ENCODE data around the gene ATP5PO. TPM values are rescaled to one million over a fixed set of nuclear protein-coding genes. Genes with fewer than 3 reads are reported as not detected.

Gene ATP5PO
- total and polyA plus RNA-seq, 2 of the 13 experiments (the other 11 are each of a cell fraction or from before 2014, with no cell fraction given) = 256 to 297 TPM

- Histone ChIP-seq H3K4me1 (ENCODE audit: insufficient read depth, low read length) (no peaks in the 10 kb centered on the region), H3K4me3 (replicated peaks in 1 of 3; ENCODE audit: insufficient read depth in 1 of 3, low read depth in 2 of 3, low read length in 3 of 3) (no peak overlapping the region), H3K36me3 (replicated peaks in 1 of 2; ENCODE audit: control insufficient read depth in 1 of 2, insufficient read depth in 2 of 2, low read length in 2 of 2) (no peaks in the 10 kb centered on the region), H3K27ac (ENCODE audit: extremely low read length, insufficient read depth, low read length) (no peak overlapping the region), H3K9ac (ENCODE audit: insufficient read depth, low read depth, low read length) (no peak overlapping the region), H3K9me3 (ENCODE audit: low read length) (no peaks in the 10 kb centered on the region), H2AFZ (ENCODE audit: low read length) (no peak overlapping the region), H3K4me2 (ENCODE audit: low read depth, low read length) (no peak overlapping the region), H3K79me2 (ENCODE audit: insufficient read depth, low read length) (no peaks in the 10 kb centered on the region), H4K20me1 (ENCODE audit: insufficient read depth, low read length) (no peaks in the 10 kb centered on the region), H3K27me3 (ENCODE audit: control insufficient read depth in 1 of 2, insufficient read depth in 2 of 2, low read length in 2 of 2) (peaks cover 0 to 32% of the 10 kb centered on the region in 2 experiments; a peak in 3 of 5 replicates)
- BruUV-seq (replicated peaks) = no TSS peak
- TF ChIP-seq MXD3 (CRISPR knock-in tag; IDR thresholded peaks at IDR 0.05) = no peak
- no peak for TF ChIP-seq TCF7L2 (IDR thresholded peaks at IDR 0.05; ENCODE audit: low read depth, low read length)
- no peak for TF ChIP-seq SP1 (IDR thresholded peaks at IDR 0.05)
- no peak for TF ChIP-seq SP1 (CRISPR knock-in tag; IDR thresholded peaks at IDR 0.05)
- no peak for TF ChIP-seq SP4 (CRISPR knock-in tag; IDR thresholded peaks at IDR 0.05)
- no peak for TF ChIP-seq ZNF331 (CRISPR knock-in tag; IDR thresholded peaks at IDR 0.05)
- TF ChIP-seq ZNF512B (CRISPR knock-in tag; IDR thresholded peaks at IDR 0.05; ENCODE audit: borderline replicate concordance) = no peak
- TF ChIP-seq PREB (CRISPR knock-in tag; IDR thresholded peaks at IDR 0.05) = no peak
- no peak for TF ChIP-seq ZNF7 (CRISPR knock-in tag; IDR thresholded peaks at IDR 0.05)
- TF ChIP-seq ZNF784 (CRISPR knock-in tag; IDR thresholded peaks at IDR 0.05; ENCODE audit: borderline replicate concordance) = no peak
- TF ChIP-seq PAX8 (CRISPR knock-in tag; IDR thresholded peaks at IDR 0.05; ENCODE audit: borderline replicate concordance) = no peak
- TF ChIP-seq SP5 (CRISPR knock-in tag; IDR thresholded peaks at IDR 0.05; ENCODE audit: borderline replicate concordance, low read depth) = no peak
- TF ChIP-seq HOXA5 (CRISPR knock-in tag; IDR thresholded peaks at IDR 0.05) = no peak
- TF ChIP-seq NFKB2 (CRISPR knock-in tag; IDR thresholded peaks at IDR 0.05; ENCODE audit: borderline replicate concordance) = no peak
- TF ChIP-seq BORCS8-MEF2B (CRISPR knock-in tag; IDR thresholded peaks at IDR 0.05) = no peak
- TF ChIP-seq ZNF234 (CRISPR knock-in tag; conservative IDR thresholded peaks at IDR 0.05) = no peak
- no peak for TF ChIP-seq ZNF335 (CRISPR knock-in tag; IDR thresholded peaks at IDR 0.05)
- no peak for TF ChIP-seq RAD51 (IDR thresholded peaks at IDR 0.05; ENCODE audit: borderline replicate concordance)
- TF ChIP-seq ZNF839 (CRISPR knock-in tag; IDR thresholded peaks at IDR 0.05; ENCODE audit: borderline replicate concordance) = no peak
- TF ChIP-seq NFKBIZ (CRISPR knock-in tag; IDR thresholded peaks at IDR 0.05) = no peak
- TF ChIP-seq ZFX (CRISPR knock-in tag; IDR thresholded peaks at IDR 0.05; ENCODE audit: low read depth) = no peak
- no peak for DNase-seq (ENCODE audit: low spot score)
- no peak for ATAC-seq
- ChIA-PET CTCF (ENCODE audit: low intra/inter-chr PET ratio, low total read pairs) (no interaction called here), POLR2A (no interaction called here)
- 33% methylated on average over 7 of the region's 7 CpGs for WGBS (ENCODE audit: low lambda C conversion rate)
- intact Hi-C loops (cut with micrococcal nuclease; ENCODE audit: unreplicated experiment) = no loop called here
- FAIRE-seq = no peak
- in situ Hi-C loops (cut with HindIII; ENCODE audit: extremely low pct_ligation_motif_present, low pct_unique_long_range_greater_than_20kb) = no loop called here
Measured at GRCh38 chr21:33885172-33885514, 30.5 kb downstream of the ATP5PO start.
